H1 (cell line): ENCODE measurements around the gene DEXI. TPM values are rescaled to one million over a fixed set of nuclear protein-coding genes. Genes with fewer than 3 reads are reported as not detected.

ENCODE experiments used
- CTCF ChIA-PET: fragments of 300-600 bp; sonication (Branson Sonifier 250); formaldehyde crosslinking; loops from one replicate; lab custom pipeline; 2021; ENCODE audit not compliant: partially characterized antibody; lab: Charles Lee
- POLR2A ChIA-PET: fragments of 300-600 bp; sonication (Branson Sonifier 250); formaldehyde crosslinking; loops from one replicate; lab custom pipeline; 2021; ENCODE audit warnings: inconsistent platforms; ENCODE audit not compliant: partially characterized antibody; lab: Charles Lee
- DNase-seq, 2 experiments: peaks; one replicate each; pipeline versions ENCODE4 v3.0.0 to v3.0.0-alpha.2; 2010 to 2022; ENCODE audit warnings: low spot score in 2 of 2, low read depth in 1 of 2, mixed read lengths in 1 of 2
- FAIRE-seq: peaks from 2 replicates; lab custom pipeline; 2011; peaks lifted over from hg19 to GRCh38; lab: Jason Lieb, UNC
- H2AFZ ChIP-seq: 2 replicates; pipeline ENCODE4 v1.8.1; 2012; ENCODE audit warnings: low read length, inconsistent platforms
- H2AK5ac ChIP-seq: 2 replicates; pipeline ENCODE4 v1.6.1; 2013; ENCODE audit warnings: low read depth, low read length
- H2BK120ac ChIP-seq: replicated peaks from 2 replicates; pipeline ENCODE3; 2013; ENCODE audit warnings: low read depth, low read length, inconsistent platforms
- H2BK12ac ChIP-seq: 2 replicates; pipeline ENCODE4 v1.6.1; 2013; ENCODE audit warnings: low read depth, low read length
- H2BK15ac ChIP-seq: 2 replicates; pipeline ENCODE4 v1.6.1; 2013; ENCODE audit warnings: low read length
- H2BK20ac ChIP-seq: 2 replicates; pipeline ENCODE4 v1.6.1; 2013; ENCODE audit warnings: low read length
- H2BK5ac ChIP-seq: 2 replicates; pipeline ENCODE4 v1.6.1; 2013; ENCODE audit warnings: low read depth, low read length
- H3K14ac ChIP-seq: 2 replicates; pipeline ENCODE4 v1.6.1; 2013; ENCODE audit warnings: inconsistent platforms; ENCODE audit not compliant: insufficient read length
- H3K18ac ChIP-seq: 2 replicates; pipeline ENCODE4 v1.6.1; 2013; ENCODE audit warnings: low read length; ENCODE audit errors: extremely low read depth
- H3K23ac ChIP-seq: 2 replicates; pipeline ENCODE4 v1.6.1; 2013; ENCODE audit warnings: inconsistent platforms; ENCODE audit not compliant: insufficient read length
- H3K23me2 ChIP-seq: 2 replicates; pipeline ENCODE4 v1.6.1; 2013; ENCODE audit warnings: low read depth, low read length
- H3K27ac ChIP-seq: 2 replicates; pipeline ENCODE4 v1.6.1; 2011; ENCODE audit warnings: low read depth, low read length, inconsistent platforms
- H3K27me3 ChIP-seq, 4 experiments: replicated peaks in 1 of 4; 1 replicate in 1 of 4; 2 replicates in 3 of 4; pipeline versions ENCODE4 v1.6.1 to v1.8.1; 2011 to 2013; ENCODE audit warnings: low read length in 3 of 4, mild to moderate bottlenecking in 3 of 4, inconsistent platforms in 2 of 4, mixed read lengths in 2 of 4, moderate library complexity in 1 of 4; ENCODE audit not compliant: control insufficient read depth in 3 of 4, insufficient read depth in 3 of 4; ENCODE audit errors: extremely low read depth in 1 of 4
- H3K36me3 ChIP-seq, 4 experiments: 2 replicates each; pipeline versions ENCODE4 v1.6.1 to v1.8.1; 2011 to 2013; ENCODE audit warnings: mild to moderate bottlenecking in 4 of 4, low read length in 3 of 4, moderate library complexity in 2 of 4, control low read depth in 1 of 4, inconsistent platforms in 1 of 4; ENCODE audit not compliant: insufficient read depth in 4 of 4, control insufficient read depth in 2 of 4
- H3K4ac ChIP-seq: replicated peaks from 2 replicates; pipeline ENCODE3; 2013; ENCODE audit warnings: low read length, low read depth, mixed read lengths, inconsistent platforms; ENCODE audit not compliant: insufficient read length
- H3K4me1 ChIP-seq, 4 experiments: replicated peaks in 1 of 4; 1 replicate in 1 of 4; 2 replicates in 3 of 4; pipeline versions ENCODE4 v1.6.1 to v1.8.1; 2011 to 2013; ENCODE audit warnings: low read length in 3 of 4, inconsistent platforms in 2 of 4, mixed read lengths in 1 of 4; ENCODE audit not compliant: insufficient read depth in 4 of 4, control insufficient read depth in 3 of 4
- H3K4me2 ChIP-seq, 2 experiments: 2 replicates each; pipeline versions ENCODE4 v1.6.1 to v1.8.1; 2011 to 2013; ENCODE audit warnings: low read depth in 2 of 2, low read length in 2 of 2, control low read depth in 1 of 2, inconsistent platforms in 1 of 2, mild to moderate bottlenecking in 1 of 2; ENCODE audit not compliant: insufficient read depth in 1 of 2
- H3K4me3 ChIP-seq, 4 experiments: fragments of 200-600, 300-600 bp in 1 of 4; sonication (generic), shearing (Covaris generic), sonication (Bioruptor Twin) in 1 of 4; 2 replicates each; pipeline versions ENCODE4 v1.5.1 to v1.8.1; 2011 to 2016; ENCODE audit warnings: low read length in 4 of 4, low read depth in 3 of 4, control low read depth in 2 of 4, inconsistent platforms in 2 of 4, mild to moderate bottlenecking in 2 of 4, mixed read lengths in 1 of 4, moderate library complexity in 1 of 4; ENCODE audit not compliant: insufficient read depth in 2 of 4; ENCODE audit errors: extremely low read depth in 1 of 4
- H3K56ac ChIP-seq: replicated peaks from 2 replicates; pipeline ENCODE3; 2013; ENCODE audit warnings: low read depth, mild to moderate bottlenecking, mixed read lengths, low read length, inconsistent platforms; ENCODE audit not compliant: insufficient read length
- H3K79me1 ChIP-seq: 2 replicates; pipeline ENCODE4 v1.6.1; 2013; ENCODE audit warnings: low read depth, low read length, control low read depth
- H3K79me2 ChIP-seq, 2 experiments: 2 replicates each; pipeline versions ENCODE4 v1.6.1 to v1.8.1; 2012 to 2013; ENCODE audit warnings: low read length in 2 of 2, mild to moderate bottlenecking in 2 of 2, inconsistent platforms in 1 of 2; ENCODE audit not compliant: insufficient read depth in 2 of 2, control insufficient read depth in 1 of 2
- H3K9ac ChIP-seq, 4 experiments: replicated peaks in 1 of 4; 1 replicate in 1 of 4; 2 replicates in 3 of 4; pipeline versions ENCODE4 v1.6.1 to v1.8.1; 2011 to 2013; ENCODE audit warnings: low read depth in 3 of 4, low read length in 3 of 4, control low read depth in 2 of 4, mild to moderate bottlenecking in 2 of 4, moderate library complexity in 2 of 4, inconsistent platforms in 1 of 4; ENCODE audit errors: extremely low read depth in 1 of 4
- H3K9me3 ChIP-seq, 2 experiments: 2 replicates each; pipeline versions ENCODE4 v1.6.1 to v1.8.1; 2012 to 2013; ENCODE audit warnings: mild to moderate bottlenecking in 2 of 2, moderate library complexity in 2 of 2, control low read depth in 1 of 2, inconsistent platforms in 1 of 2, low read depth in 1 of 2, low read length in 1 of 2, mixed read lengths in 1 of 2; ENCODE audit not compliant: insufficient read depth in 2 of 2
- H4K20me1 ChIP-seq, 2 experiments: replicated peaks in 1 of 2; 2 replicates each; pipeline versions ENCODE3 to v1.8.1; 2011 to 2013; ENCODE audit warnings: inconsistent platforms in 2 of 2, low read length in 2 of 2, mild to moderate bottlenecking in 1 of 2; ENCODE audit not compliant: insufficient read depth in 2 of 2, control insufficient read depth in 1 of 2
- H4K5ac ChIP-seq: 2 replicates; pipeline ENCODE4 v1.6.1; 2013; ENCODE audit warnings: low read length, low read depth, mixed read lengths, inconsistent platforms; ENCODE audit not compliant: insufficient read length
- H4K8ac ChIP-seq: 2 replicates; pipeline ENCODE4 v1.8.0; 2013; ENCODE audit warnings: mild to moderate bottlenecking, moderate library complexity, low read length, inconsistent platforms; ENCODE audit not compliant: insufficient read depth; ENCODE audit errors: extremely low read depth
- H4K91ac ChIP-seq: replicated peaks from 2 replicates; pipeline ENCODE3; 2013; ENCODE audit warnings: low read length, mixed read lengths, inconsistent platforms; ENCODE audit not compliant: insufficient read length
- ASH2L ChIP-seq: fragments of 200-600, 300-600 bp; sonication (generic); IDR thresholded peaks from one replicate; pipeline ENCODE4 v1.7.1; 2017; ENCODE audit warnings: low read length
- CREB1 ChIP-seq: IDR thresholded peaks from 2 replicates; pipeline ENCODE4 v1.6.1; 2012; ENCODE audit warnings: inconsistent platforms
- HDAC6 ChIP-seq: IDR thresholded peaks from one replicate; pipeline ENCODE4 v1.7.1; 2012; ENCODE audit warnings: low read depth, mild to moderate bottlenecking, inconsistent platforms, low read length, moderate library complexity
- KDM4A ChIP-seq: IDR thresholded peaks from one replicate; pipeline ENCODE4 v1.7.1; 2012; ENCODE audit warnings: low read depth, mild to moderate bottlenecking, moderate library complexity, low read length, inconsistent platforms; ENCODE audit not compliant: severe bottlenecking
- POU5F1 ChIP-seq: IDR thresholded peaks from 2 replicates; pipeline ENCODE4 v1.6.1; 2011; ENCODE audit warnings: low read depth, mild to moderate bottlenecking, low read length, moderate library complexity
- SAP30 ChIP-seq: fragments of 300-600 bp; sonication (generic); IDR thresholded peaks from 2 replicates; pipeline ENCODE4 v1.7.1; 2012; ENCODE audit warnings: low read length, moderate library complexity, mild to moderate bottlenecking, inconsistent platforms; ENCODE audit not compliant: insufficient read depth, insufficient replicate concordance
- SP2 ChIP-seq: IDR thresholded peaks from 2 replicates; pipeline ENCODE4 v1.6.1; 2012; ENCODE audit warnings: mild to moderate bottlenecking, low read length, inconsistent platforms
- TAF7 ChIP-seq: optimal IDR thresholded peaks from 2 replicates; pipeline ENCODE3; 2011; ENCODE audit warnings: low read depth, mild to moderate bottlenecking, inconsistent platforms, low read length, moderate library complexity, borderline replicate concordance
- TBP ChIP-seq: IDR thresholded peaks from 2 replicates; pipeline ENCODE4 v1.6.1; 2011; ENCODE audit warnings: low read depth, low read length, improper control_type of control experiment
- WGBS, 2 experiments: shearing (Covaris generic) in 1 of 2; methylation state at CpG; one replicate each; pipeline versions ENCODE4 v1.1.6 to v1.1.7; 2013 to 2015; ENCODE audit warnings: low lambda C conversion rate in 2 of 2, mixed read lengths in 2 of 2, inconsistent platforms in 1 of 2, low coverage in 1 of 2, missing lambda C conversion rate in 1 of 2; ENCODE audit not compliant: insufficient replicate concordance in 2 of 2, insufficient coverage in 1 of 2, insufficient read length in 1 of 2; ENCODE audit errors: extremely low coverage in 1 of 2, missing lambda C conversion rate in 1 of 2; 5-methylcytosine and 5-hydroxymethylcytosine counted together
- polyA plus RNA-seq, 7 experiments: library from polyadenylated mRNA; depleted of rRNA in 3 of 7; stranded (reverse) in 5 of 7; unstranded in 2 of 7; fragments of >200 nt in 5 of 7; fragments of 200-250 nt in 2 of 7; gene quantifications; 1 replicate in 5 of 7; 2 replicates in 1 of 7; 4 replicates in 1 of 7; pipeline versions ENCODE4 v1.2.1 to v1.2.3, GENCODE V29; 2011 to 2013; ENCODE audit warnings: missing spikeins in 2 of 7, mixed read lengths in 2 of 7
- total RNA-seq: library from RNA; stranded (reverse); fragmentation: NEBNext Ultra II Directional; extraction: Animal tissue kit (Norgen Biotek cat#: 25700); gene quantifications from 2 replicates; pipeline ENCODE4 v1.2.1, GENCODE V29; 2021
- TF ChIP-seq, protein P1 (sequence below): IDR thresholded peaks from 2 replicates; pipeline ENCODE4 v1.6.1; 2011; ENCODE audit warnings: low read depth, mild to moderate bottlenecking, low read length; ENCODE audit not compliant: insufficient read depth

Gene DEXI
- total and polyA plus RNA-seq, 2 of the 8 experiments (the other 6 are each of a cell fraction or from before 2014, with no cell fraction given), result 39.5 to 47.3 TPM

GRCh38 chr16:10961231-10961630 is 19.0 kb upstream of the DEXI start:
- H4K20me1 ChIP-seq, result peaks cover 0 to 2% of the 10 kb centered on the region in 2 experiments
- H3K4me3 ChIP-seq, result no peak overlapping the region
- H2BK5ac ChIP-seq, result no peak overlapping the region
- no peak overlapping the region for H3K27ac ChIP-seq
- H3K23ac ChIP-seq, result no peak overlapping the region
- ChIA-PET CTCF (interaction anchor here (1.2 to 2.7 kb wide), 2 partner anchors 10 to 12 kb away, joined by 4 to 6 read pairs; no protein-coding TSS in a partner anchor), POLR2A (no interaction called here)
- no peak overlapping the region for H2BK120ac ChIP-seq
- 82% methylated on average over 7 of the region's 7 CpGs; no CpG with 5 or more reads in 1 of the 2 experiments for WGBS, 2 experiments
- H3K14ac ChIP-seq, result no peak overlapping the region
- H2AFZ ChIP-seq, result no peak overlapping the region
- H4K8ac ChIP-seq, result no peak overlapping the region
- H3K56ac ChIP-seq, result no peak overlapping the region
- no peak overlapping the region for H3K18ac ChIP-seq
- no peak for DNase-seq
- H4K91ac ChIP-seq, result no peak overlapping the region
- no peak overlapping the region for H2AK5ac ChIP-seq
- no peak overlapping the region for H2BK12ac ChIP-seq
- H3K79me2 ChIP-seq, result no peaks in the 10 kb centered on the region
- H3K4me2 ChIP-seq, result no peak overlapping the region
- H2BK20ac ChIP-seq, result no peak overlapping the region
- 0 out of 2 replicates have a peak, but pooled peaks cover 2% of the 10 kb centered on the region for H3K79me1 ChIP-seq
- H3K4me1 ChIP-seq, result peaks cover 0 to 4% (median 2%) of the 10 kb centered on the region in 4 experiments; a peak in 3 of 7 replicates
- no peak overlapping the region for H4K5ac ChIP-seq
- H3K27me3 ChIP-seq, result no peaks in the 10 kb centered on the region
- H3K23me2 ChIP-seq, result no peaks in the 10 kb centered on the region
- H2BK15ac ChIP-seq, result no peak overlapping the region
- no peak overlapping the region for H3K4ac ChIP-seq
- H3K9me3 ChIP-seq, result no peaks in the 10 kb centered on the region
- no peak overlapping the region for H3K9ac ChIP-seq
- peaks cover 0 to 10% (median 2%) of the 10 kb centered on the region in 4 experiments; a peak in 2 of 8 replicates for H3K36me3 ChIP-seq
- FAIRE-seq, result no peak
- TF ChIP-seq TBP, result no peak
- no peak for TF ChIP-seq TAF7
- TF ChIP-seq HDAC6, result no peak
- TF ChIP-seq KDM4A, result no peak
- no peak for TF ChIP-seq SAP30
- no peak for TF ChIP-seq ASH2L
- TF ChIP-seq POU5F1, result no peak
- TF ChIP-seq, protein P1, sequence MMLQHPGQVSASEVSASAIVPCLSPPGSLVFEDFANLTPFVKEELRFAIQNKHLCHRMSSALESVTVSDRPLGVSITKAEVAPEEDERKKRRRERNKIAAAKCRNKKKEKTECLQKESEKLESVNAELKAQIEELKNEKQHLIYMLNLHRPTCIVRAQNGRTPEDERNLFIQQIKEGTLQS, result no peak
- TF ChIP-seq SP2, result no peak
- TF ChIP-seq CREB1, result no peak
